Right lobe of liver (tissue), 6 donors: ENCODE measurements around the gene CXorf65. TPM values are rescaled to one million over a fixed set of nuclear protein-coding genes. Genes with fewer than 3 reads are reported as not detected.

Source experiments
- ATAC-seq, 4 donors: fragments of 200-7000 bp; cut with Tn5 transposase; one replicate each; pipeline ENCODE4 v1.9.1; 2020; ENCODE audit warnings: mild to moderate bottlenecking in 4 of 4, moderate library complexity in 4 of 4
- DNase-seq, 3 donors: peaks; one replicate each; pipeline ENCODE4 v3.0.0-alpha.2; 2020
- H3K27ac ChIP-seq, 3 donors: fragments of 200-600 bp; one replicate each; pipeline ENCODE4 v1.8.0; 2022
- H3K27me3 ChIP-seq, 2 donors: fragments of 200-600 bp; one replicate each; pipeline ENCODE4 v1.8.0; 2022
- H3K36me3 ChIP-seq, 4 donors: fragments of 200-600 bp; sonication (generic) in 1 of 4; one replicate each; pipeline versions ENCODE4 v1.5.1 to v1.8.0; 2017 to 2022; ENCODE audit warnings: control low read depth in 1 of 4
- H3K4me1 ChIP-seq, 4 donors: fragments of 200-600 bp; sonication (generic) in 1 of 4; one replicate each; pipeline versions ENCODE4 v1.5.1 to v1.8.0; 2017 to 2022; ENCODE audit warnings: control low read depth in 1 of 4
- H3K4me3 ChIP-seq, 3 donors: fragments of 200-600 bp; one replicate each; pipeline ENCODE4 v1.8.0; 2022
- H3K9me3 ChIP-seq, 4 donors: fragments of 200-600 bp; sonication (generic) in 1 of 4; one replicate each; pipeline versions ENCODE4 v1.5.1 to v1.8.0; 2017 to 2022; ENCODE audit warnings: control low read depth in 1 of 4
- CTCF ChIP-seq, 4 donors: fragments of 200-600 bp in 3 of 4; fragments of 450-650 bp in 1 of 4; IDR thresholded peaks; one replicate each; pipeline versions ENCODE4 v1.5.1 to v1.8.0; 2016 to 2022; ENCODE audit warnings: antibody characterized with exemption in 4 of 4, mild to moderate bottlenecking in 2 of 4
- POLR2A ChIP-seq: fragments of 450-650 bp; IDR thresholded peaks from one replicate; pipeline ENCODE4 v1.6.1; 2017; ENCODE audit warnings: antibody characterized with exemption, mild to moderate bottlenecking
- WGBS: methylation state at CpG from one replicate; pipeline ENCODE4 v1.1.6; 2018; ENCODE audit warnings: low coverage, low lambda C conversion rate; ENCODE audit not compliant: insufficient coverage; ENCODE audit errors: missing lambda C conversion rate; 5-methylcytosine and 5-hydroxymethylcytosine counted together
- intact Hi-C, 2 donors: fragments of 100-400 bp; cut with DNase I; formaldehyde crosslinking; loops; one replicate each; pipeline versions ENCODE4 v1.11.2 to v1.14.1; 2022
- long read RNA-seq: library from polyadenylated mRNA; unstranded; transcript quantifications from one replicate; pipeline ENCODE4 v2.0.0, GENCODE V29; 2019
- total RNA-seq, 6 experiments: library from RNA; depleted of rRNA in 2 of 6; stranded (reverse); fragments of >200 nt in 2 of 6; fragmentation: NEBNext Ultra II Directional in 3 of 6; extraction: Animal tissue kit (Norgen Biotek cat#: 25700) in 3 of 6; gene quantifications; one replicate each; pipeline versions ENCODE4 v1.1.0 to v1.2.4, GENCODE V29; 2016 to 2023
- donor health status: DM: no; HTN: yes; CAD: no.
- donor health status: DM: no; HTN: no; CAD: no.
- donor health status: DM: no; HTN: no; CAD: no.
- donor health status: DM: no; HTN: yes; CAD: no.
- donor health status: DM: no; HTN: yes; CAD: no.

CXorf65 gene
- total RNA-seq, result not detected
- long read RNA-seq, result 0 reads

GRCh38 chrX:71106427-71106826, at the start of gene CXorf65:
TSS of gene CXorf65 (minus strand) at chrX:71106740. CDS start at chrX:71106556, 184 bp downstream.
- WGBS, result 64% methylated on average over 1 of the region's 1 CpG
- H3K36me3 ChIP-seq, result no peaks in the 10 kb centered on the region
- no peak within 1 kb of the TSS for H3K4me3 ChIP-seq
- intact Hi-C loops, result no loop called here
- no peaks in the 10 kb centered on the region for H3K27me3 ChIP-seq
- no peaks in the 10 kb centered on the region for H3K9me3 ChIP-seq
- H3K4me1 ChIP-seq, result no peaks in the 10 kb centered on the region
- TF ChIP-seq CTCF (IDR thresholded peaks at IDR 0.05) (no peak), POLR2A (no peak)
- ATAC-seq (no peak), DNase-seq (no peak)
- no peak within 1 kb of the TSS for H3K27ac ChIP-seq

GRCh38 chrX:71154641-71155040, 48.1 kb upstream of the CXorf65 start:
- no peaks in the 10 kb centered on the region for H3K36me3 ChIP-seq
- no peak overlapping the region for H3K27ac ChIP-seq
- no peaks in the 10 kb centered on the region for H3K4me1 ChIP-seq
- intact Hi-C loops, result no loop called here
- WGBS, result 22% methylated on average over 1 of the region's 3 CpGs
- no peak overlapping the region for H3K4me3 ChIP-seq
- TF ChIP-seq CTCF (IDR thresholded peaks at IDR 0.05) (no peak), POLR2A (no peak)
- no peak for ATAC-seq
- H3K9me3 ChIP-seq, result no peaks in the 10 kb centered on the region
- no peaks in the 10 kb centered on the region for H3K27me3 ChIP-seq
- DNase-seq, result no peak

GRCh38 chrX:71154196-71154595, 47.7 kb upstream of the CXorf65 start:
- Histone ChIP-seq H3K4me1 (no peaks in the 10 kb centered on the region), H3K9me3 (no peaks in the 10 kb centered on the region), H3K27ac (no peak overlapping the region), H3K36me3 (no peaks in the 10 kb centered on the region), H3K27me3 (no peaks in the 10 kb centered on the region), H3K4me3 (no peak overlapping the region)
- intact Hi-C loops, result no loop called here
- ATAC-seq (no peak), DNase-seq (no peak)
- WGBS, result 64% methylated on average over 2 of the region's 7 CpGs
- TF ChIP-seq POLR2A (no peak), CTCF (IDR thresholded peaks at IDR 0.05) (no peak)

GRCh38 chrX:71151366-71151765, 44.8 kb upstream of the CXorf65 start:
- WGBS, result 40% methylated on average over 2 of the region's 7 CpGs
- Histone ChIP-seq H3K27ac (no peak overlapping the region), H3K36me3 (no peaks in the 10 kb centered on the region), H3K4me3 (no peak overlapping the region), H3K9me3 (no peaks in the 10 kb centered on the region), H3K4me1 (no peaks in the 10 kb centered on the region), H3K27me3 (no peaks in the 10 kb centered on the region)
- DNase-seq, result no peak
- ATAC-seq, result no peak
- TF ChIP-seq CTCF (IDR thresholded peaks at IDR 0.05) (no peak), POLR2A (no peak)
- intact Hi-C loops, result no loop called here

- DNase-seq (no peak), ATAC-seq (no peak)
- intact Hi-C loops, result no loop called here
- Histone ChIP-seq H3K27me3 (no peaks in the 10 kb centered on the region), H3K27ac (no peak overlapping the region), H3K4me3 (no peak overlapping the region), H3K4me1 (no peaks in the 10 kb centered on the region), H3K36me3 (no peaks in the 10 kb centered on the region), H3K9me3 (no peaks in the 10 kb centered on the region)
- WGBS, result no CpG with 5 or more reads among the region's 8 CpGs
- TF ChIP-seq CTCF (IDR thresholded peaks at IDR 0.05) (no peak), POLR2A (no peak)
Measured at GRCh38 chrX:71148278-71148663, 41.7 kb upstream of the CXorf65 start.
